Medulla oblongata (tissue), 1 donor: ENCODE results near the gene HOXB3.

Experiments used
- DNase-seq: peaks from one replicate; pipeline ENCODE4 v3.0.0-alpha.2; 2015; ENCODE audit errors: extremely low spot score

Gene HOXB3

DNA sequence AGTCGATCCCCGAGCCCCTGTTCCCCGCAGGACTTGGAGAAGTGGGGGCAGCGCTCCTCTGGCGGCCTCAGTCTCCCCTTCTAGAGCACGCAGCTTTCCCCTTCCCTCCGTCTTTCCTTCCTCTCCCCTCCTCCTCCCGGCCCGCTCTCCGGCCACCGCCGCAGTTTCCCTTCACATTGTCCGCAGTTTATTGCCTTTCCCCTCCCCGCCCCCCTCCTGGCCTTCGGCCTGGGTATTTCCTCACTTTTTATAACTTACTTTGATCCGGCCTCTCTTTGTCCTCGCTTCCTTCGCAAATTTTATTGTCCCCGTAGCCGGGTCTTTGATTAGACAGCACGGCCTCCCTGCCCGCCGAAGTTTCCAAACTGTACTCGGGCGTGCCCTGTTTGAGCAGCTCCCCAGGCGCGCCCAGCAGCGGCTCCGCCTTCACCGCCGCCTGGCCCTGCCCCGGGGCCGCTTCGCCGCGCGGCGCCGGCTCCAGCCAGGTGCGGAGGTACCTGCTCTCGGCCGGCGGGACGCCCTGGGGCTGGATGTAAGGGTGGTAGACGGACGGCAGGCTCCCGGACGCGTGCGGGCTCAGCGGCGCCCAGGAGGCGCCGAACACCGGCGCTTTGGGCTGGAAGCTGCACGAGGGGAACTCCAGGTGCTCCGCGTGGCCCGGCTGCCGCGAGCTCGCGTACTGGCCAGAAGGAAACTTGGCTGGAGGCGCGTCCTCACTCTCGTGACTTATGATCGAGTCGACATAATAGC is 35.6 kb upstream of the HOXB3 start:
- DNase-seq: no peak

DNA sequence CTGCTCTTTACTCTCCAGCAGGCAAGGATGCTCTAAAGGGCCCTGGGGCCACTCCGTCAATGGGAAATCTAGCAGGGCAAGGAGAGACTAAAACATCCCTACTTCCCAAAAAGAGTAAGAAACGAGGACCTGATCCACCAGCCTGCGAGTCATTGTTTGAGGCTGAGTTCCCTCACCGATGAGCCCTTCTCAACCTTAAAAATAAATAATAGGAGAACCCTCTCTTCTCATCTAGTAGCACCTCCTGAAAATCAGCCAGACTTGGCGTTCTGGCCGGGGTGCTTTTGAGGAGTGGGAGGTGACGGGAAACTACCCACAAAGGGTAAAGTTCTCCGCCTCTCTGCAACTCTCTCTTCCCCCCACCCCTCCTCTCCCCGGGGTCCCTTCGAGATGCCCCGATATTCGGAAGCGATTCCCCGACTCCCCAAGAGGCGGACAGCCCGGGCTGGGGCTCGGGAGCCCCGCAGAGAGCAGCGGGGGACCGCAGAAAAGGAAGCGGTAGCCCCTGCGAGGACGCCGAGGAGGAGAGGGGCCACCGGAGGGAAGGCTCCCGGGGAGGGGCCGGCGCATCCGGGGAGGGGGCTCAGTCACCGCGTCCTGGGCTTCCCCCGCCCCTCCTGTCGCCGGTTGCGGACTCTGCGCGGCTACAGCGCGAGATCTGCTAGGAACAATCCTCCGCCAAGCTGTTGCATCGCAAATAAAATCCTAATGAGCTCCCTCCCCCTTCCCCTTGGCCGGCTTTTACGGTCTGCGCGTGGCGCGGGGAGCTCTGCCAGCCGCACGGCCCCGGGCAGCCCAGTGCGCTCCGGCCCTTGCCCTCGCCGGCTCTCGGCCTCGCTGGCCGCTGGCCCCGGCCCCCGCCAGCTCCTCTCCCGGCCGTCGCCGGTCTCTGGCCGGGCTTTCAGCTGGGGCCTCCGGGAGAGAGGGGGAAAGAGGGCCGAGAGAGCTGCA is 34.8 kb upstream of the HOXB3 start:
- no peak for DNase-seq

DNA sequence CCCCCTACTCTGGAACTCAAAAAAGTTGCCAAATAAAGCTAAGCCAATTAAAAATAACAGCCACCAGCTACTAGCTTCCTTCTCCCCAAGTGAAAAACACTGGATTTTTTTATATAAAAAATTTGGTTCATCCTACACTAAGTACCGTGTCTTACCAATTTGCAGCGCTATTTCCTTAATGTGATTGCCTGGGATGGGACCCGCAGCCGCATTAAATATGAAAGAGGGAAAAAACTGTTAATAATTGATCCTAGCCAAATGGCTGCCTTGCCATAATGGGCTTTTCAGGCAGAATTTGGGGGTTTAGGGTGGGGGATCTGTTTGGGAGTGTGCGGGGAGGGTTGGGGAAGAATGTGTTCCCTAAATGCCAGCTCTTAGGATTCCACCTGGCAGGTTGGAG is 34.1 kb upstream of the HOXB3 start:
- DNase-seq: no peak

DNA sequence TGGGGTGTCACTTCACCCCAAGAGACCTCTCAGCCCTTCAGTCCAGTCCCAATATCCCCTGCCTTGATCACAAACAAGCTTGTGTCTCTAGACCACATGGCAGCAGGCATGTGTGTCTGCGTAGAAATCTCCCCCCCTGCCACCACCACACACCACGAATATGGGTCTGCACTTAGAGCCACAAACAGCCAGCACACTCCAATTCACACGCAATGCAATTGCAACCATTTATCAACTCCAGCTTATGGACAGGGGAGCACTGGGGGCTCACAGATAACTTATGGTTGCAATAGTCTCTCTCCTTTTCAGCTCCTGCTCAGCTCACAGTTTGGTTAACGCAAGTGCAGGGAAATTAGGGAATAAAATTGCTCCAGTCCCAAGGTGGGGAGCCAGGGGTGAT is 33.5 kb upstream of the HOXB3 start:
- no peak for DNase-seq

DNA sequence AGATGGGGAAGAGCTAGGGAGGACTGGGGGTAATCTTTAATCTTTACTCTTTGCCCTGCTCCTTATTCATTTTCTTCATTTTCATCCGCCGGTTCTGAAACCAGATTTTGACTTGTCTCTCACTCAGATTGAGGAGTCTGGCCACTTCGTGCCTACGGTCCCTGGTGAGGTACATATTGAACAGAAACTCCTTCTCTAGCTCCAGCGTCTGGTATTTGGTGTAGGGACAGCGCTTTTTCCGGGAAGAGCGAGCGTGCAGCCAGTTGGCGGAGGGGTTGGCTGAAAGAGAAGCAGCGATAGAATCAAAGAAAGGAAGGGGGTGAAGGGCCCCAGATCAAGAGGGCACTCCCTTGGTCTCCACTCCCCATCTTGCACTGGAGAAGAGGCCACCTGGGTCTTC is 32.8 kb upstream of the HOXB3 start:
- DNase-seq: no peak

DNA sequence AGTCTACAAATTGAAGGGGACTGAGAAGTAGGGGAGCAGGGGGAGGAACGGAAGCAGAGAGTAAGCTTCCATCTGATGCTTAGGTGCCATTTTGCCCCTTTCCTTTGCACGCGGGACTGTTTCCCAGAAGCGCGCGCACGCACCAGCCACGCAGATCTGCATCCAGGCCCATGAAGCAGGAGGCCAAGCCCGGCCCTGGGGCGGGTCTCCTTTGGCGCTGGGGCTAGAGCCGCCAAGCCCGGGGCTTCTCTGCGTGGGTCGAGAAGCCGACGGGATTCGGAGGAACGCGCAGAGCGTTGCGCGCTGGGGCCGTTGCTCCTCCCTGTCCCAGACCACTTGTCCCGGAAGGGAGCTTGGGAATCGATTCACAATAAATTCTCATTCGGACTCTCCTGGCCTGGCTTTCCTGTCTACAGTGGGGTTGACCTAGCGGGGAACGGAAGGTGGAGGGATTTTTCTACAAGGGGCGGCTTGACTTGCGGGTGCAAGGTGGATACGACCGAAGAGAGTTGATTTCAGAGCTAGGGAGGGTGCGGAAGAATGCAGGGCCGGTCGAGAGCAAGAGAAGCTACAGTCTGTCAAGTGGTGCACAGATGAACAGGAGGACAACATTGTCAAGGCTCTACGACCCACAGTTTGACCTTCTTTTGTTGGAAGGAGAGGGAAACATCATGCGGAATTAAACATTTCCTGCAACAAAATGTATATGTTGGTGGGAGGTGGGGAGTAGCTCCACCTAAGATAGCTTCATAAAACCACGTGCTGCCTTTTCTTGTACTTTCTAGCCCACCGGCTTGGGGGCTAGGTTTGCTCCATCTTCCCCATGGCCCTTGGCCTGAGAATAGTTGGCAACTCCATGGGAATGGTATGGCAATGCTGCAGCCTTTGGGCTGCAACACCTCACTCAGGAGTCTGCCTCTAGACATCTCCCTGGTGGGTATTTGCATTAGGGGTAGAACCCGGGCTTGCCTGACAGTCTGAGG is 31.7 kb upstream of the HOXB3 start:
- DNase-seq: no peak

DNA sequence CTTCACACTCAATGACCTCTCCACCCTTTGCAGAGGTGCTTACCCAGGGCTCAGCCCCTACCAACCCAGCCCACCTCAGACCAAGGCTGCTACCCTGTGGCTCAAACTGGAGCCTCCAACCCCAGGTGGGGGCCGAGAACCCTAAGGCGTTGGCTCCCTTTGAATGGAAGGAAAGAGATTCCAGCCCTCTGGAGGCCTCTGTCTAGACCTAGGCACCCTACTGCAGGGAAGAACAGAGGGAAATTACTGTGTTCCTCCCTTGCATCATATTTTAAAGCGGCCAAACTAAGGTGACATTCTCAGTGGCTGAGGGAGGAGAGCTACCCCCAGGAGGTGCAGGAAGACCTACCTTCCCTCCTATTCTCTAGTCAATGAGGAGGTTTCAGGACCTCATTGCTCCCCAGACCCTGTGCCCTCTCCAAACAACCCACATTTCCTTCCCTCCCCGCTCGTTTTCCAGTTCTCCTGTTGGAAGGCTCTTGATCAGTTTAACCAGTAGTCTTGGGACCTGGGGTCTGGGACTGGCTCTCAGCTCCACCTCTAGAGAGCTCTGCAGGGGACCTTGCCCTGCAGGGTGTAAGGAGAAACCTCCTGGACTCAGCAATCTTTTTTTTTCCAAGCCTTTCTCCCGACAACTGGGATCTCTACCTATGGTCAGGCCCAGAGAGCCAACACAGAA is 30.6 kb upstream of the HOXB3 start:
- no peak for DNase-seq

DNA sequence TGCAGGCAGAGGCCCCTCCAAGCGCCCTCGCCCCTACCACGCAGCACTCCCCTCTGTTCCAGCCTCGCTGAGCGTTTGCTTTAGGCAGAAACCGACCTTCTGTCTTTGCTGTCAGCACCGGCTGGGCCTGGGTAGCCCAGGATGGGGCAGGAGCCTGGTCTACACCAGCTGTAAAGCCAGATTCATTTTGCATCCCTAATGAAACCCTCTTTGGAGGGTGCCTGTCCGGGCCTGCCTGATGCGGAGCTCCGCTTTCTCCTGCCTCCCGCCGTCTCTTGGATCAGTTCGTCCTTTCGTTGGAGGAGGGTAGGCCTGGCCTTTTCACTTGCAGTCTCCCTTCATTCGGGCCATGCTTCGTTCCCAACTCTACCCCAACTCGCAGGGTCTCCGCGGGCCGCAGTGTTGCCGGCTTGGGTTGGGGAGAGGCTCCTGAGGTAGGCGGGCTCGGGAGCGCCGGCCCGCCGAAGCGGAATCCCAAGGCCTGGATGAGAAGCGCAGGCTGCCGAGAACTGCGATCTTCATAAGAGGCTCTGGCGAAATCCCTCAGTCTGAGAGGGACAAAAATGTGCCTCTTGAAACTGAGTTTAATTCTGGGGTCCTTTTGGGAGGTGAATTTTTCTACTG is 29.9 kb upstream of the HOXB3 start:
- DNase-seq: no peak

DNA sequence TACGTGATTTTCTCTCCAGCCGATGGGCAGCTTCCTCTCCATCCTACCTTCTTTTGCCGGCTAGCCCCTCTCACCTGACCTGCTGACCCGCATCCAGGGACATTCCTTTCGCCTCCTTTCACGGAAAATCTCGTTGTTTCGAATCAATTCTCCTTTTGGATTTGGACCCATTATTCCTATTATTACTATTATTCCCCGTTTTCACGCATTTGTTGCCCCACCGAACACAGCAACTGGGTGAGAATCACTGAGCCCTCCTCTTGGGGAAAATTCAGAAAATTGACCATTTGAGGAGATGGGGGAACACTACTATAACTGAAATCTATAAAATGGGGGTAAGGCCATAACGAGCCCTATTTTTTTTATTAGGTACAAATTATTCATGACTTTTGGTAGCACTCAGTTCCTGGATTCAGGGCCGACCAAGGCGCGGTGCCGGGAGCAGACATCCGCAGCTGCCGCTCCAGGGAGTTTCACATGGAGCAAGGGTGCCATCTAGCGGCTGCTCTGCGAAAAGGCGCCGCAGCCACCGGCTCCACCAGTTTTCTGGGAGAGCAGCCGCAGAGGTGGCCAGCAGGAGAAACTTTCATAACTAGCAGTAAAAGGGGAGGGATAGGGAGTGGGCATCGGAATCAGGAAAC is 28.3 kb upstream of the HOXB3 start:
- peak; percentile 90 for DNase-seq

DNA sequence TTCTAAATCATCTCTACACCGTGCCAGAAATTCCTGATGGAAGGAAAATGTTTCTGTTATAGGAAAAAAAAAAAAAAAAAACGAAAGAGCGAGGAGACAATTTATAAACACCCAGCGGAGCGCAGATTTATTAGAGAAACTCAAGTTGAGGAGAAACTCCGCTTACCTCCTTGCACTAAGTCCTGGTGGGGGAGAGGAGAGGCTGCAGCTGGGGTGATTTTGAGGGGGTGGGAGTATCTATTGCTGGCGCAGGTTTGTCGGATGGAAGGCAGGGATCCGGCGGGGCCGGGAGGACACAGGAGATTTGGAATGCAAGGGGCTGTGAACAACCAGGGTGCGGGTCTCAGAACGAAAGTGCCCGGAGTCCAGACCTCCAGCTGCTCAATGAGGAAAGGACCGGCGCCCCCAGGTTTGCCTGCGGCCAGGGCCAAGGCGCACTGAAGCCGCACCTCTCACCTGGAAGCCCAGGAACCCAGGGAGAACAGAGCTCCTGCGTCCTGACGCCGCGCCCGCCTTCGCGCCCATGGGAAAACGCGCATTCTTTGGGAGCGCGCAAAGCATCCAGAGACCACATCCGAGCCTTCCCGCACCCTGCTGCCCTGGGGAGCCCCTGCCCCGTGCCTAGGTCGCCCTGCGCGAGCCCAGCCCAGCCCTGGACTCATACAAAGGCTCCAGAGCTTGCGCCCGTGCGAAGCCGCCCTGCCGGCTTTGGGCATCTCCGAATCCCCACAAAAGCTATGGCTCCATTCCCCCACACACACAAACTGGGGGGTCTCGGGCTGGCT is 27.6 kb upstream of the HOXB3 start:
- no peak for DNase-seq

DNA sequence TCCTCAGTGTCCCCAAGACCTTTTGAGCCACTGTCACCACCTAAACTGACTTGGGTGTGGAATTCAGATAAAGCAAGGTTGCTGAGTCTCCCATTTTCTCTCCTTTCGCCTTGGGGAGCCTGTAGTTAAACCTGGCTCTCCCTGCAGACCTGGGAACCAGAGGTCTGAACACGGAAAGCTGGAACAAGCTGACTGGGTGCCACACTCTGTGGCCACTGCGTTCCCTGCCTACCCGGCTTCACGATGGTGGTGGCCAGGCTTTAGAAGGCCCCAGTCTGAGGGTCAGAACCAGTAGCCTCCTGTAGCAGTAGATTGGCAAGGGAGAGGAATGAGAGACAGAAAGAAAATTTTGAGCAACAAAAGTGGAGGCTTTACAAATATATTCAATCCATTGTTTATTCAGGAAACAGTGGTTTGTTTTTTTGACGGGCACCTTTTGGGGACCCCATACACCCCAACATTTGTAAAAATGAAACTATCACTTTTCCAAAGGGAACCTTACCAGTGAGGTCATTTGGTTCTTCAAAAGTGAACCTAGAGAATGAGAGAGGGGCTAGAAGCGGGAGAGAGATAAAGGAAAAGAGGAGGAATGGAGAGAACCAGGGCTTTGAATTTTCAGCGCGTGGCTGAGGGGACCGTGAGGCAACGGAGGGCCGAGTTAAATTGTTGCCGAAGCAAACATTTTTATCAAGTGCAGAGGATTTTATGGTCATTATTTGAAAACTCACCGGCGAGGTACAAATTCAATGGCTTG is 26.9 kb upstream of the HOXB3 start:
- DNase-seq: no peak

DNA sequence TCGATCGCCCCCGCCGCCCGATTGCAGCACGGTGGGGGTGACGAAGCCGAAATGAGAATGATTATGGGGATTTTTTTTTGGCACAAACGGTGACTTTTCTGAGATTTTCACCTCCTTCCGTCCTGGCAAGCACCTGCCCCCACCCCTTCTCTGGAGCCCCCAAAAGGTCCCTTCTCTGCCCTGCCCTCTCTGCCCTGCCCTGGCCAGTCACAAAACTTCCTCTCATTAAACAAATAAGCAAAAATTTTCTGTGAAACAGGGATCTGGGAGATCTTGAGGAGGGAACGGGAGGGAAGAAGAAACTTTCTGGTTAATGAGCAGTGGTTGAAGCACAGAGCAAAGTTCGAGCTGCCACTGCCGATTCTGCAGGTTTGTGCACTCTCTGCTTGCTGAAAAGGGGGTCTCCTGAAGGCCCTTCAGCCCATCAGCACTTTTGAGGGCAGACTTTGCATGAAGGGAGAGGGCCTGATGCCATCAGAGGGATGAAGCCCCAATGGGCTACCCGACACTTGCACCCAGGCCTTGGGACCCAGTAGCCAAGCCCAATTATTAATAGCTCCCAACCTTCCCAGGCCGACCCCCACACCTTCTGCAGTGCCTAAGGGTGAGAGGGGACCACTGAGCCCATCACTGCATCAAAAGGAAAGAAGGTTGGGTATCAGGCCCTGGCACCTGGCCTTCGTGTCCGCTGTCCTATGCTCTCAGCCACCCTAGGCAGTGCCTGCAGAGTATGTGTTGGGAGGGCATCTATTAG is 26.1 kb upstream of the HOXB3 start:
- no peak for DNase-seq

DNA sequence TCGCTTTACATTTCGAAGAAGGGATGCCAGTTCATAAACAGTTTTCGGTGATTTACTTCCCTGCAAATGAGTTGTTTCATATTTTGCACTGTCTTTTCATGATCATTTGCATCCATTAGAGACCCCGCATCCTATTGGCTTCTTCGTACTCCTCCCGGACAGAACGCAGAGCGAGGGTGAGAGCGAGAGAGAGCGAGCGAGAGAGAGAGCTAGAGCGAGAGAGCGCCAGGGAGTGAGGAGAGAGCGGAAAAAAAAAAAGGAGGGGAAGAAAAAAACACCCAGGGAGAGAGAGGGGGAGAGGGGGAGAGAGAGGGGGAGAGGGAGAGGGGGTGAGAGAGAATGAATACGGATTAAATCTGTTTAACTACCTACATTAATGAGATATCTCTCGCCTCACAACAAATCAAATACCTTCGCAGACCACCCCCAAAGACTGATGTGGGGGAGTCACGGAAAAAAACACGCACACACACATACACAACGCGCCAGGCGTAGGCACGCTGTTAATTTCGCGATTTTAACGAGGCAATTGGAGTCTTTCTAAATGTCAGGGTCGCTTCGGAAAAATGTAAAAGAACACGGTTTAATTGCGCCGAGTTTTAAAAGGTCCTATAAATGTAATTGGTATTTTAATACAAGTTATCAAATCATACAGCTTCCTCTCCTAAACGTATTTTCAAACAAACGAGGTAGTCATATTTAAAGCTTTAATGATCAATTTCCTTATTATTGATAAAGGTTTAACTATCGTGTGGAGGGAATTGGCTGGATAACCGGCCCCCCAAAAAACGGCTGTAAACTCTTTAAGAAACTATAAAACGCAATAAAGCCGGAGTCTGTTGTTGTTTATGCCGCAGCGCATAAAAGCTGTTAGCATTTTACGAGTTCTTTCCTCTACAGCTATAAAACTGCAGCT is 25.3 kb upstream of the HOXB3 start, which contains the start of gene HOXB8:
Gene HOXB8 (minus strand): TSS at position 246 of the 916 bp plus-strand sequence. CDS start 588 bp downstream, outside the sequence.
- no peak for DNase-seq

DNA sequence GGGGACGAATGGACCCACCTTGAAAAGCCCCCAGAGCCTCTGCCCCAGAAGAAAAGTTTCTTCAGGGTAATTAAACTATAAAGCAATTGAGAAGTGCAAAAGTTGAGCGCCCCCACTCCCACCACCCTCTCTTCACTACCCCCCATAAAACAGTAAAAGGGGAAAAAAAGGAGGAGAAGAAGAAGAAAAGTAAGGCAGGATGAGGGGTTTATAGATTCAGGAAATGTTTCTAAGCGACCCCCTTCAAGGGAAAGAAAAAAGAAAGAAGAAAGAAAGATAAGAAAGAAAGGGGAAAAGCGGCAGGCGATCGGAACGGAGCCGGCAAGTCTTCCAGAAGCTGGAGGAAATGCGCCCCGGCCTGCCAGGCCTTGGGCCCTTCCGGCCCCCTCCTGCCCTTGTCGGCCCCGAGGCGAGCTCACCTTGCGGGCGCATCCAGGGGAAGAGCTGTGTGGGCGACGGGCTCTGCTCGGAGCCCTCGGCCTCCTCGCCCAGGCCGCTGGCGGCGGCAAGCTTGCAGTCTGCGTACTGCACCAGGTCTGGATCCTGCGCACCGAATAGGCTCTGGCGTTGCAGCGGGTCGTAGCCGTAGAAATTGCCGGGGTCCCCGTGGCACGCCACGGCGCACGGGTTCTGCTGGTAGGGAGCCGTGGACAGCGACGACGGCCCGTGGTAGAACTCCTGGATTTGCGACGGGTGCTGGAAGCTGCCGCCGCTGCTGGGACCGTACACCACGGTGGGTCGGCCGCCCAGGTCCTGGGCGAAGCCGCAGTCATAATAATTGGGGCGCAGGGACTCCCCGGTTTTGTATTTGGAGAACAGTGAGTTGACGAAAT is 24.0 kb upstream of the HOXB3 start:
- DNase-seq: no peak

DNA sequence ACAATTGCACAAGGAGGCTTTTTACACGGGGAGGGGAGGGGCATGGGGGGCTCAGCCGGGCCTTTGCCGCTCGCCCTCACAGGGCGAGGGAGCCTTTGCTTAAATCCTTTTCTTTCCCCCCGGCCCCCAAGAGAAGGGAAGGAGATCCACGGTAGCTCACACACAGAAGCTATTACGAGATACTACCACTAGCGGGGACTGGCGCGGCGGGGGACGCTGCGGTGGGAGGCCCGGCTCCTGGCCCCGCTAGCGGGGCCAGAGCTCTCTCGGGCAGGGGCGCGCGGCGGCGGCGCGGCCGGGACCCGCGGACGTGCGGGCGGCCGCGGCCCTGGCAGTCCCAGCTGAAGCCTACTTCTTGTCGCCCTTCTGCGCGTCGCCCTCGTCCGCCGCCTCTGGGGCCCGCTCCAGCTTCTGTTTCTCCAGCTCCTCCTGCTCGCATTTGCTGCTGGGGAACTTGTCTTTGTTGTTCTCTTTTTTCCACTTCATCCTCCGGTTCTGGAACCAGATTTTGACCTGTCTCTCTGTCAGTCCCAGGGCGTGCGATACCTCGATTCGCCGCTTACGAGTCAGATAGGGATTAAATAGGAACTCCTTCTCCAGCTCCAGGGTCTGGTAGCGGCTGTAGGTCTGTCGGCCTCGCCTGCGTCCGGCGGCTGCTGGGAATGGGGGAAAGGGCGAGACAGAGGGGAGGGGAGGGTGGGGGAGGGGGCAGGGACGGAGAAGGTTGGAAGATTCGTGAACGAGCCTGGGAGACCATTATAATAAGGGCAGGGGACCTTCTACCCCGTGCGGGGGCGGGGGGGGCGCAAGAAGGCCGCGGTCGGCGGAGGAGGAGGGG is 23.0 kb upstream of the HOXB3 start:
- no peak for DNase-seq
